GM04504 (cell line): ENCODE data around the gene RAB4B.
"Not testable (repeated sequence)": the region's sequence is repeated elsewhere in the genome, so short reads cannot be mapped to it uniquely, and the experiment has no call there.

Source experiments
- DNase-seq: peaks from one replicate; pipeline ENCODE4 v3.0.0-alpha.2; 2012; ENCODE audit warnings: low read depth

Gene RAB4B

GRCh38 chr19:40777937-40778705 lies at the start of gene RAB4B:
Gene RAB4B, plus strand, starts transcription at chr19:40778247. Its CDS starts 129 bp downstream, at chr19:40778376.
- peak; percentile 99 for DNase-seq

GRCh38 chr19:40730065-40730464 lies 48.0 kb upstream of the RAB4B start:
- DNase-seq = not testable (repeated sequence)

GRCh38 chr19:40732304-40732703 lies 45.7 kb upstream of the RAB4B start:
- not testable (repeated sequence) for DNase-seq

- DNase-seq = no peak
Measured at GRCh38 chr19:40733149-40733548, 44.9 kb upstream of the RAB4B start.

- DNase-seq = no peak
Measured at GRCh38 chr19:40735013-40735771, 42.9 kb upstream of the RAB4B start.

- no peak for DNase-seq
Measured at GRCh38 chr19:40736661-40737060, 41.4 kb upstream of the RAB4B start.

GRCh38 chr19:40737102-40737644 lies 40.9 kb upstream of the RAB4B start:
- no peak for DNase-seq

- no peak for DNase-seq
Measured at GRCh38 chr19:40739030-40739839, 38.8 kb upstream of the RAB4B start.

GRCh38 chr19:40739871-40740703 lies 38.0 kb upstream of the RAB4B start:
- DNase-seq = no peak

- peak; percentile 82 for DNase-seq
Measured at GRCh38 chr19:40740747-40741146, 37.3 kb upstream of the RAB4B start.

- DNase-seq = no peak
Measured at GRCh38 chr19:40741527-40742390, 36.3 kb upstream of the RAB4B start.

- DNase-seq = no peak
Measured at GRCh38 chr19:40742477-40742876, 35.6 kb upstream of the RAB4B start.

GRCh38 chr19:40742886-40743285 lies 35.2 kb upstream of the RAB4B start:
- no peak for DNase-seq

- no peak for DNase-seq
Measured at GRCh38 chr19:40743926-40744325, 34.1 kb upstream of the RAB4B start.

GRCh38 chr19:40744554-40745401 lies 33.3 kb upstream of the RAB4B start:
- no peak for DNase-seq

- DNase-seq = no peak
Measured at GRCh38 chr19:40745402-40745780, 32.7 kb upstream of the RAB4B start.

- DNase-seq = no peak
Measured at GRCh38 chr19:40747536-40747935, 30.5 kb upstream of the RAB4B start.

GRCh38 chr19:40750058-40750873 lies 27.8 kb upstream of the RAB4B start, which contains the start of gene ACTMAP:
Gene ACTMAP, minus strand, starts transcription at chr19:40750477. Its CDS starts 674 bp downstream, at chr19:40749803.
- DNase-seq = peak; percentile 100
